ENCODE results near the gene ARHGEF16.

Gene ARHGEF16

DNA sequence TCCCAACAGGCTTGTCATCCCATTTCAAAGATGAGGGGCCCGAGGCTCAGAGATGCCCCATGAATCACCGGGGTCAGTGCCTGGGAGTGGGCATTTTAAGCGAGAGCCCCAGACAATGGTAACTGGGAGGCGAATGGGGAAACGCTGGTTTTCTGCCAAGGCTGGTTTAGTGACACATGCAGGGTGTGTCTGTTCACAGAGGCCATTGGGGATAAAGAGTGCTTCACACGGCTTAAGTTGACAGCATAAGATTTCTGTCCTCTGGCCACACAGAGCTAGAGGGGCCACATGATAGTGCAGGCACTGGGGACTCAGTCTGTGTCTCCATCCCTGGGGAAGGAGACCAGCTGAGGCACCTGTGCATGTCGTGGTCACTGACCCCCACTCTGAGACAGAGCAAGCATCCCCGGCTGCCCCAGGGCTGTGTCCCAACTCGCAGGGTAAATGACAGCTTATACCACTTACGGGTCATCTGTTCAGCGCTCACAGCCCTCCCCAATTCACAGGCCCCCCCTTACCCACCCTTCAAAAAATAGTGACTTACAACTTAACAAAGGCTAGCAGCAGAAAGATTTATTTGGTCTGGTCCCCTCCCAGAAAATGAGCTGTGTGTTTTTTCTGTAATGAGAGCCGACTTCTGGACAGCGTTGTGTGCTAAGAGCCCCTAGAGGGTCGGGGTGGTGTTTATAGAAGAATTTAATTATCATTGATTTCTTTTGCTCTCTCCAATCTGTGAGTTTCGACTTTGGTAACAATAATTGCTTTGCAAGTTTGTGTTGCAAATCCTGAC lies 34.9 kb upstream of the ARHGEF16 start:
- Histone ChIP-seq H3K27me3 (ENCODE audit: insufficient read depth, low read depth, severe bottlenecking) (no peaks in the 10 kb centered on the region), H3K9me3 (ENCODE audit: severe bottlenecking) (peaks cover 14% of the 10 kb centered on the region), H3K27ac (no peak overlapping the region), H3K36me3 (no peaks in the 10 kb centered on the region), H3K4me3 (ENCODE audit: low read depth, low read length) (no peak overlapping the region)
- DNase-seq: no peak
- TF ChIP-seq CTCF (IDR thresholded peaks at IDR 0.05; ENCODE audit: low read depth, low read length): no peak

DNA sequence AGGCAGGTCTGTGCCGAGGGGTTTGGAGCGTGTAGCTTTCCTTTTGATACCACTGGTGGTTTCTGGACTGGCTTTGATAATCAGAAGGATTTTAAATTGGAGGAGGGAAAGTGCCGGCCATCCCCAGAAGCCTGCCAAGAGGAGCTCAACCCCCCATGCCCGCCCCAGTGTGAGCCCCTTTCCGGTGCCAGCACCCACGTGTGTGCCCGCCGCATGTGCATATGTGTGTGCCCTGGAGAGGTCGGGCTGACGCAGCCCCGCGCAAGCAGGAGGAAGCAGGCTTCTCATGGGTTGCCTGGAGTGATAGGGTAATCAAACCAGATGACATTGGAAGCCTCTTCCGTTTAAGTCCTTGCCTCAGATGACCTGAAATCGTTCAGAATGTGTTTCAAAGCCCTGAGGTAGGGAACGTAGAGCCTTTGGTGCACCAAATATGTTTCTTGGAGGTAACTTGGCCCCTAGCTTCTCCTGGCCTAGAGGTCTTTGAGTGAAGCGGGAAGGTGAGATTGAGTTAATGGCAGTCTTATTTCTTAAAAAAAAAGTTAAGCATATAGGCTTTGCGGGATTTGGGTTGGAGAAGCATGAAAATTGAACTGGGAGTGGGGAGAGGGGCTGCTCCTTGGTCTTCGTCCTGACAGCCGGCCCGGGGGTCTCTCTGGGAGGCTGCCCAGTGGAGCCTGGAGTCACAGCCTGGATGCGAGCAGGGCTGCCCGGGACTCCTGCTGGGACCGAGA lies 34.1 kb upstream of the ARHGEF16 start:
- no peak for DNase-seq

GRCh38 chr1:3422638-3423037 lies 31.8 kb upstream of the ARHGEF16 start:
- no peaks in the 10 kb centered on the region for H3K36me3 ChIP-seq
- peaks cover 3% of the 10 kb centered on the region for H3K9me3 ChIP-seq (ENCODE audit: severe bottlenecking)
- TF ChIP-seq CTCF (IDR thresholded peaks at IDR 0.05; ENCODE audit: low read depth, low read length): no peak

More for the DNA sequence above, 34.1 kb upstream of the ARHGEF16 start:
- peaks cover 14% of the 10 kb centered on the region for H3K9me3 ChIP-seq (ENCODE audit: severe bottlenecking)
- no peak overlapping the region for H3K27ac ChIP-seq
- H3K4me3 ChIP-seq (ENCODE audit: low read depth, low read length): no peak overlapping the region
- TF ChIP-seq CTCF (IDR thresholded peaks at IDR 0.05; ENCODE audit: low read depth, low read length): no peak
- H3K36me3 ChIP-seq: no peaks in the 10 kb centered on the region
- H3K27me3 ChIP-seq (ENCODE audit: insufficient read depth, low read depth, severe bottlenecking): no peaks in the 10 kb centered on the region

DNA sequence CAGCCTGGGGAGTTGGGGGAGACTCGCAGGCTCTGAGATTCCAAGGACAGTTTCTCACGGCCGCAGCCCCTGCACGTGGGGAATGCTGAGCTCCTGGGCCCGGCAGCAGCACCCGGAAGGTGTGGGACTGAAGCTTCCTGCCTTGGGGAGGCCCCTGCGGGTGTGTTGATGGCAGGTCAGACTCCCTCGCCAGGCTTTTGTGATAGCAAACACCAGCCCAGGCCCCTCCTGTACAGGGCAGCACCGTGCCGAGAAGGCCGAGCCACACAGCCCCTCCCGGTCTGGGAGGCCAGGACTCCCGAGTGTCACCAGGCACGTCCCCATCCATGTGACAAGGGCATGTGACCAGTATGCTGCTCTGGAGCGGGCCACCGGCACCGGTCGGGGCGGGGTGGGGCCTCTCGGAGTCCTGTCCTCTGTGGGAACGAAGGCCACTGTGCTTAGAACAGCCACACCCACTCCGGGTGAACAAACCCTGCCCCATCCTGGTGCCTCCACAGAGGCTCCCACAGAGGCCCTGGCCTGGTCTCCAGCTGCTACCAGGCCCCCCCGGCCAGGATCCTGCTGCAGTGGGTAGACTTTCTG lies 31.1 kb upstream of the ARHGEF16 start:
- H3K27ac ChIP-seq: no peak overlapping the region
- no peak for DNase-seq
- H3K27me3 ChIP-seq (ENCODE audit: insufficient read depth, low read depth, severe bottlenecking): no peaks in the 10 kb centered on the region
- H3K36me3 ChIP-seq: no peaks in the 10 kb centered on the region
- no peak overlapping the region for H3K4me3 ChIP-seq (ENCODE audit: low read depth, low read length)
- H3K9me3 ChIP-seq (ENCODE audit: severe bottlenecking): peaks cover 3% of the 10 kb centered on the region
- no peak for TF ChIP-seq CTCF (IDR thresholded peaks at IDR 0.05; ENCODE audit: low read depth, low read length)

More at GRCh38 chr1:3422638-3423037, 31.8 kb upstream of the ARHGEF16 start:
- Histone ChIP-seq H3K27me3 (ENCODE audit: insufficient read depth, low read depth, severe bottlenecking) (no peaks in the 10 kb centered on the region), H3K27ac (no peak overlapping the region), H3K4me3 (ENCODE audit: low read depth, low read length) (no peak overlapping the region)
- DNase-seq: no peak

- TF ChIP-seq CTCF (IDR thresholded peaks at IDR 0.05; ENCODE audit: low read depth, low read length): no peak
- no peak overlapping the region for H3K4me3 ChIP-seq (ENCODE audit: low read depth, low read length)
- peaks cover 3% of the 10 kb centered on the region for H3K9me3 ChIP-seq (ENCODE audit: severe bottlenecking)
- DNase-seq: no peak
- H3K36me3 ChIP-seq: no peaks in the 10 kb centered on the region
- H3K27ac ChIP-seq: peak overlapping the region; percentile 12; the same call in 1 of the 2 replicates
- H3K27me3 ChIP-seq (ENCODE audit: insufficient read depth, low read depth, severe bottlenecking): no peaks in the 10 kb centered on the region
Measured at GRCh38 chr1:3423896-3424611, 30.4 kb upstream of the ARHGEF16 start.
